Left ventricle myocardium inferior (tissue), 1 donor: ENCODE data around the gene AIF1L. TPM values are rescaled to one million over a fixed set of nuclear protein-coding genes. Genes with fewer than 3 reads are reported as not detected.

ENCODE experiments used
- DNase-seq: peaks from one replicate; pipeline ENCODE4 v3.0.0-alpha.2; 2020
- H3K27ac ChIP-seq: fragments of 200-600 bp; replicated peaks from 2 replicates; pipeline ENCODE4 v1.8.0; 2021
- H3K27me3 ChIP-seq: fragments of 200-600 bp; 2 replicates; pipeline ENCODE4 v1.8.0; 2021; ENCODE audit warnings: low read depth
- H3K36me3 ChIP-seq: fragments of 200-600 bp; 2 replicates; pipeline ENCODE4 v1.8.0; 2021
- H3K4me1 ChIP-seq: fragments of 200-600 bp; 2 replicates; pipeline ENCODE4 v1.8.0; 2021
- H3K4me3 ChIP-seq: fragments of 200-600 bp; 2 replicates; pipeline ENCODE4 v1.8.0; 2021; ENCODE audit warnings: mild to moderate bottlenecking, moderate library complexity
- H3K9me3 ChIP-seq: fragments of 200-600 bp; replicated peaks from 2 replicates; pipeline ENCODE4 v1.8.0; 2021
- intact Hi-C: fragments of 100-400 bp; cut with micrococcal nuclease; formaldehyde crosslinking; loops from one replicate; pipeline ENCODE4 v1.11.0; 2022
- total RNA-seq: library from RNA; stranded (reverse); fragmentation: NEBNext Ultra II Directional; extraction: Animal tissue kit (Norgen Biotek cat#: 25700); gene quantifications from one replicate; pipeline ENCODE4 v1.2.1, GENCODE V29; 2021
- TF ChIP-seq, protein P1 (sequence below): fragments of 200-600 bp; IDR thresholded peaks from 2 replicates; pipeline ENCODE4 v1.8.0; 2021; ENCODE audit warnings: antibody characterized with exemption, mild to moderate bottlenecking, borderline replicate concordance
- donor health status: DM: no; HTN: yes; CAD: no; lungs with severe emphysema.

AIF1L gene
- total RNA-seq, 1 donor from 2014 or later, result 16.5 TPM

DNA sequence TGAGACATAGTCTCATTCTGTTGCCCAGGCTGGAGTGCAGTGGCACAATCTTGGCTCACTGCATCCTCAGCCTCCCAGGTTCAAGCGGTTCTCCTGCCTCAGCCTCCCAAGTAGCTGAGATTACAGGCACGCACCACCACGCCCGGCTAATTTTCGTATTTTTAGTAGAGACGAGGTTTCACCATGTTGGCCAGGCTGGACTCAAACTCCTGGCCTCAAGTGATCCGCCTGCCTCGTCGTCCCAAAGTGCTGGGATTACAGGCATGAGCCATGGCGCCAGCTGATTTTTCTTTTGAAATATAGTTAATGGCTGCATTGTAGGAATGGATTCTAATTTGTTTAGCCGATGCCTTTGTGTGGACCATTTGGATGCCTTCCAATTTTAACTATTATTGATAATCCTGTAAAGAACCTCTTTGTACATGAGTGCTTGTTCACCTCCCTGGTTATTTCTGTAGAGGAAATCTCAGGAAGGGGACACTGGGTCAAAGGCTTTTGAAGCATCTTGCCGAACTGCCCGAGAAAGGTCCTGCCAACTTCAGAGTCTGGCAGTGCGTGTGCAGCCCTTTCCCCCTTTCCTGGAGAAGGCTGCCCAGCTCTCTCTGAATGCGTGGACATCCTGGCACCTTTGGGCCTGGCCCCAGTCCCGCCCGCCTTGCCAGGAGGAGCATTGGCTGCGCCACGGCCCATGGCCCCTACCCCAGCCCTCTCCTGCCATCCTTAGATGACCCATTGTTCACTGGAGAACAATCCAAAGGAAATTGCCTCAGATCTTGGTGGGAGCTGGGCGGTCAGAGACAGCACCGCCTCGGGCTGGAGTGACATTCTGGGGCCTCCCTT, 20.2 kb downstream of the AIF1L start:
- no peak for DNase-seq
- H3K9me3 ChIP-seq, result no peaks in the 10 kb centered on the region

DNA sequence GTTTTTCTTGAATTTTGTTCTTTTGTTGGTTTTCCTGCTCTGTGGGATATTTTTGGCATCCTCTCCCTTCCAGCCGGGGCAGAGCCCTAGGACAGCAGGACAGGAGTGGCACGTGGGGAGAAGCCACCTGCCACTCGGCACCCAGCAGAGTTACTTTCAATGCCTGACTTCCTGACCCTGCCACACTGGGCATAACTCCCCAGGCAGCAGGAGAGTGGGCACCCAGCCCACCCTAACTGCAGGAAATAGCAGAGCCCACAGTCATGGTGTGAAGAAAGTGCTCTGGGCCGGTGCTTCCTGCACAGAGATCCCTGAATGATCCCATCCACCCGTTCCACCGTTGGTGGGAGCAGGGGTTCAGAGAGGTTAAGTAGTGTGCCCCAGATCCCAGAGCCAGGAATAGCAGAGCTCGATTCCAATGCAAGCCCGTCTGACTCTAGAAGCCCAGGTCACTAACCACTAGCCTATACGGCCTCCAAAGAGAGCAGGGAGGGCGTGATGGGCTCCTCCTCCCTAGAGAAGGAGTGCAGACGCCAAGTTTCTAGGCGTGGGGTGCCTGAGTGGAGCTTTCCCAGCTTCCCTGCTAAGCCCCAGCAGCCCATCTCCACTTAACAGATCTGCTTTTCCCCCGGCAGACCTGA, 20.9 kb downstream of the AIF1L start:
- Histone ChIP-seq H3K4me3 (peak overlapping the region; percentile 17), H3K27me3 (no peaks in the 10 kb centered on the region), H3K27ac (peak overlapping the region; percentile 90), H3K9me3 (no peaks in the 10 kb centered on the region), H3K36me3 (peaks cover 32% of the 10 kb centered on the region), H3K4me1 (peaks cover 36% of the 10 kb centered on the region)
- TF ChIP-seq, protein P1, sequence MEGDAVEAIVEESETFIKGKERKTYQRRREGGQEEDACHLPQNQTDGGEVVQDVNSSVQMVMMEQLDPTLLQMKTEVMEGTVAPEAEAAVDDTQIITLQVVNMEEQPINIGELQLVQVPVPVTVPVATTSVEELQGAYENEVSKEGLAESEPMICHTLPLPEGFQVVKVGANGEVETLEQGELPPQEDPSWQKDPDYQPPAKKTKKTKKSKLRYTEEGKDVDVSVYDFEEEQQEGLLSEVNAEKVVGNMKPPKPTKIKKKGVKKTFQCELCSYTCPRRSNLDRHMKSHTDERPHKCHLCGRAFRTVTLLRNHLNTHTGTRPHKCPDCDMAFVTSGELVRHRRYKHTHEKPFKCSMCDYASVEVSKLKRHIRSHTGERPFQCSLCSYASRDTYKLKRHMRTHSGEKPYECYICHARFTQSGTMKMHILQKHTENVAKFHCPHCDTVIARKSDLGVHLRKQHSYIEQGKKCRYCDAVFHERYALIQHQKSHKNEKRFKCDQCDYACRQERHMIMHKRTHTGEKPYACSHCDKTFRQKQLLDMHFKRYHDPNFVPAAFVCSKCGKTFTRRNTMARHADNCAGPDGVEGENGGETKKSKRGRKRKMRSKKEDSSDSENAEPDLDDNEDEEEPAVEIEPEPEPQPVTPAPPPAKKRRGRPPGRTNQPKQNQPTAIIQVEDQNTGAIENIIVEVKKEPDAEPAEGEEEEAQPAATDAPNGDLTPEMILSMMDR, result no peak
- intact Hi-C loops, result no loop called here
- DNase-seq, result no peak

More for the DNA sequence above, 20.2 kb downstream of the AIF1L start:
- Histone ChIP-seq H3K27me3 (no peaks in the 10 kb centered on the region), H3K4me1 (peaks cover 42% of the 10 kb centered on the region), H3K27ac (peak overlapping the region; percentile 90), H3K36me3 (peaks cover 30% of the 10 kb centered on the region), H3K4me3 (no peak overlapping the region)
- intact Hi-C loops, result no loop called here
- TF ChIP-seq, protein P1, result no peak

DNA sequence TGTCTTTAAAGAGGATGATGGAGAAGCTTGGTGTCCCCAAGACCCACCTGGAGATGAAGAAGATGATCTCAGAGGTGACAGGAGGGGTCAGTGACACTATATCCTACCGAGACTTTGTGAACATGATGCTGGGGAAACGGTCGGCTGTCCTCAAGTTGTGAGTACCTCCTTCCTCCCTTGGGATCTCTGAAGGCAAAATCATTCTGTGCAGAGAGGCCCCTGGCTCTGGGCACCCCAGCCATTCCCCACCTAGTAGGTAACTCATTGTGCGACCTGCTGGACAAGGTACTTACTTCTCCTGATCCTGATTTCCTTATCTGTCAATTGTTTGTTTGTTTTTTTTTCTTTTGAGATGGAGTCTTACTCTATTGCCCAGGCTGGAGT, 21.4 kb downstream of the AIF1L start:
- Histone ChIP-seq H3K36me3 (peaks cover 32% of the 10 kb centered on the region), H3K9me3 (no peaks in the 10 kb centered on the region), H3K4me3 (peak overlapping the region; percentile 17), H3K4me1 (peaks cover 31% of the 10 kb centered on the region), H3K27me3 (no peaks in the 10 kb centered on the region), H3K27ac (peak overlapping the region; percentile 90)
- DNase-seq, result no peak
- TF ChIP-seq, protein P1, result no peak
- intact Hi-C loops, result no loop called here

DNA sequence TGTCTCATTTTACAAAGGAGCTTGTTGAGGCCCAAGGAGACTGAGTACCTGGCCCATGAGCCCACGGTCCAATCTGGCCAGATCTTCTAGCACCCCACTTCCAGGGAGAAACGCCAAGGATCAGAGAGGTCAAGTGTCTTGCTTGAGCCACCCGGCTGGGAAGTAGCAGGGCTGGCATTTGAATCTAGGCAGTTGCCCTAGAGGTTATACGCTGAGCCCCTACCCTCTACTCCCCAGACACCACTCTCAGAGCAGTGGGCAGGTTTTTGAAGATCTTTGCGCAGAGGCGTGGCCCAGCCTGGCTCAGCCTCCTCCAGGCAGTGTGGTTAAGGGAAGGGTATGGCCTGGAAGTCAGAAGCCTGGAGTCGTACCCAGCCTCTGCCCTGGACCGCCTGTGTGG, 23.3 kb downstream of the AIF1L start:
- no peak for DNase-seq

DNA sequence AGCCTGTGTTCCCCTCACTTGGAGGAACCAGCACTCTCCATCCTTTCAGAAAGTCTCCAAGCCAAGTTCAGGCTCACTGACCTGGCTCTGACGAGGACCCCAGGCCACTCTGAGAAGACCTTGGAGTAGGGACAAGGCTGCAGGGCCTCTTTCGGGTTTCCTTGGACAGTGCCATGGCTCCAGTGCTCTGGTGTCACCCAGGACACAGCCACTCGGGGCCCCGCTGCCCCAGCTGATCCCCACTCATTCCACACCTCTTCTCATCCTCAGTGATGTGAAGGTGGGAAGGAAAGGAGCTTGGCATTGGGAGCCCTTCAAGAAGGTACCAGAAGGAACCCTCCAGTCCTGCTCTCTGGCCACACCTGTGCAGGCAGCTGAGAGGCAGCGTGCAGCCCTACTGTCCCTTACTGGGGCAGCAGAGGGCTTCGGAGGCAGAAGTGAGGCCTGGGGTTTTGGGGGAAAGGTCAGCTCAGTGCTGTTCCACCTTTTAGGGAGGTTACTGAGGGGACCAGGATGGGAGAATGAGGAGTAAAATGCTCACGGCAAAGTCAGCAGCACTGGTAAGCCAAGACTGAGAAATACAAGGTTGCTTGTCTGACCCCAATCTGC, 24.4 kb downstream of the AIF1L start:
- intact Hi-C loops, result no loop called here
- TF ChIP-seq, protein P1, result no peak

More for the DNA sequence above, 23.3 kb downstream of the AIF1L start:
- intact Hi-C loops, result no loop called here
- no peaks in the 10 kb centered on the region for H3K27me3 ChIP-seq
- H3K27ac ChIP-seq, result no peak overlapping the region
- H3K9me3 ChIP-seq, result no peaks in the 10 kb centered on the region
- peaks cover 23% of the 10 kb centered on the region for H3K4me1 ChIP-seq
- TF ChIP-seq, protein P1, result no peak
- no peak overlapping the region for H3K4me3 ChIP-seq
- H3K36me3 ChIP-seq, result peaks cover 32% of the 10 kb centered on the region

More for the DNA sequence above, 24.4 kb downstream of the AIF1L start:
- Histone ChIP-seq H3K9me3 (no peaks in the 10 kb centered on the region), H3K4me3 (no peak overlapping the region), H3K27ac (no peak overlapping the region), H3K36me3 (peaks cover 32% of the 10 kb centered on the region), H3K27me3 (no peaks in the 10 kb centered on the region), H3K4me1 (peaks cover 28% of the 10 kb centered on the region)
- no peak for DNase-seq
